PC-3 (cell line): ENCODE data around the gene MACROD1.

Experiments
- CTCF ChIP-seq: fragments of 300-600 bp; sonication (generic); conservative IDR thresholded peaks from 2 replicates; pipeline ENCODE4 v1.5.1; 2017; ENCODE audit warnings: antibody characterized with exemption, low read depth, mild to moderate bottlenecking, low read length
- EZH2phosphoT487 ChIP-seq: fragments of 300-600 bp; sonication (generic); IDR thresholded peaks from 2 replicates; pipeline ENCODE4 v1.6.1; 2018; ENCODE audit warnings: mild to moderate bottlenecking, antibody characterized with exemption, low read length, borderline replicate concordance

GRCh38 chr11:64008283-64008913 is 157.5 kb downstream of the MACROD1 start:
- no peak for TF ChIP-seq CTCF
- TF ChIP-seq EZH2phosphoT487, result no peak
